CD4-positive, alpha-beta T cell (primary cell): ENCODE measurements around the gene PRR13. TPM values are rescaled to one million over a fixed set of nuclear protein-coding genes. Genes with fewer than 3 reads are reported as not detected.

ENCODE experiments used
- ATAC-seq: fragments of 200-7000 bp; cut with Tn5 transposase; one replicate; pipeline ENCODE4 v1.10.0; 2022; ENCODE audit warnings: mild to moderate bottlenecking; ENCODE audit not compliant: poor library complexity
- CTCF ChIA-PET: fragments of 350-600 bp; sonication (Branson Sonifier 250); formaldehyde crosslinking; loops from one replicate; lab custom pipeline; 2021; ENCODE audit warnings: antibody characterized with exemption, inconsistent platforms; lab: Charles Lee
- POLR2A ChIA-PET: fragments of 350-600 bp; sonication (Branson Sonifier 250); formaldehyde crosslinking; loops from one replicate; lab custom pipeline; 2021; ENCODE audit warnings: antibody characterized with exemption, inconsistent platforms; lab: Charles Lee
- DNase-seq, 14 experiments: peaks; one replicate each; pipeline ENCODE4 v3.0.0-alpha.2; 2013 to 2020; ENCODE audit warnings: mixed read lengths in 2 of 14
- H3K27ac ChIP-seq, 2 donors: one replicate each; pipeline versions ENCODE4 v1.5.1 to v1.7.0; 2013; ENCODE audit warnings: low read length in 2 of 2, low read depth in 1 of 2, mild to moderate bottlenecking in 1 of 2
- H3K27me3 ChIP-seq, 2 experiments: 1 replicate in 1 of 2; 2 replicates in 1 of 2; pipeline versions ENCODE4 v1.6.1 to v1.7.0; 2013; ENCODE audit warnings: low read length in 2 of 2, control low read depth in 1 of 2, mild to moderate bottlenecking in 1 of 2, moderate library complexity in 1 of 2; ENCODE audit not compliant: insufficient read depth in 2 of 2, control insufficient read depth in 1 of 2
- H3K36me3 ChIP-seq: one replicate; pipeline ENCODE4 v1.6.1; 2013; ENCODE audit warnings: low read length, control low read depth; ENCODE audit not compliant: insufficient read depth
- H3K4me1 ChIP-seq: one replicate; pipeline ENCODE4 v1.6.1; 2013; ENCODE audit warnings: low read length, control low read depth; ENCODE audit not compliant: insufficient read depth
- H3K4me3 ChIP-seq: one replicate; pipeline ENCODE4 v1.5.1; 2013; ENCODE audit warnings: mild to moderate bottlenecking, low read length, moderate library complexity
- H3K9me3 ChIP-seq, 2 experiments: 1 replicate in 1 of 2; 2 replicates in 1 of 2; pipeline versions ENCODE4 v1.6.1 to v1.7.0; 2013; ENCODE audit warnings: low read length in 2 of 2, mild to moderate bottlenecking in 2 of 2, control low read depth in 1 of 2, moderate library complexity in 1 of 2; ENCODE audit not compliant: control insufficient read depth in 1 of 2, insufficient read depth in 1 of 2
- H3K27ac Mint-ChIP-seq: one replicate; pipeline ENCODE4 v1.8.0; 2020; ENCODE audit warnings: mixed read lengths
- H3K27me3 Mint-ChIP-seq: one replicate; pipeline ENCODE4 v1.8.0; 2021; ENCODE audit warnings: mixed read lengths
- H3K36me3 Mint-ChIP-seq: one replicate; pipeline ENCODE4 v1.8.0; 2021; ENCODE audit warnings: low read depth, mixed read lengths
- H3K4me1 Mint-ChIP-seq: one replicate; pipeline ENCODE4 v1.8.0; 2021; ENCODE audit warnings: low read depth, mixed read lengths
- H3K4me3 Mint-ChIP-seq: one replicate; pipeline ENCODE4 v1.8.0; 2020; ENCODE audit warnings: mild to moderate bottlenecking, mixed read lengths
- H3K9me3 Mint-ChIP-seq: one replicate; pipeline ENCODE4 v1.8.0; 2020; ENCODE audit warnings: mixed read lengths
- intact Hi-C, 2 experiments: fragments of 100-400 bp; cut with DNase I in 1 of 2; cut with micrococcal nuclease in 1 of 2; formaldehyde crosslinking; loops; one replicate each; pipeline versions ENCODE4 v1.15.1 to v1.9.0; 2023 to 2025; cut with DNase I, micrococcal nuclease
- total RNA-seq, 174 experiments: library from RNA in 2 of 174; stranded (reverse) in 2 of 174; gene quantifications; one replicate each; pipeline ENCODE4 v1.2.3 and lab custom pipeline; 2021 to 2026
- TF ChIP-seq, protein P1 (sequence below): fragments of 200-600 bp; IDR thresholded peaks from one replicate; pipeline ENCODE4 v1.8.0; 2022; ENCODE audit warnings: antibody characterized with exemption, mild to moderate bottlenecking

The PRR13 gene
- total RNA-seq, 2 experiments from 2014 or later = 133 to 142 TPM

DNA sequence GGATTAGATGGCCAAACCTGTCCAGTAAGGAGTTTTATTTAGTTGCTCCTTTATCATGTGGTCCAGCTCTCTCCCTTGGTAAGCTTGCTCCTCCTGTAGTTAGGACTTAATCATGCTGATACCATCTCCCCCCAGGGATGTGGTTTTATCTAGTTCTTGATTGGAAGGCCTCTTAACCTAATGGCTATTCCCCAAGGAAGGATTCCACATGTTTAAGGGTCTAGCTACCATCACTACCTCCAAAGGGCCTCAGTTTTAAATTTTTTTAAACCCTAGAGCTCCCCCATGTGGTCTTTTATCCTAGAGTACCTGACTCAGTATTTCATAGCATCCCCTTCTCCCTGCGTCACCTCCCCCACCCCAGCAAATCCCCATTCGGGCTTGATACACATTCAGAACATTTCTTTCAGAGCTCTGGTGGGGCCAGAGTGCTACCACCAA lies 35.3 kb downstream of the PRR13 start:
- TF ChIP-seq, protein P1, sequence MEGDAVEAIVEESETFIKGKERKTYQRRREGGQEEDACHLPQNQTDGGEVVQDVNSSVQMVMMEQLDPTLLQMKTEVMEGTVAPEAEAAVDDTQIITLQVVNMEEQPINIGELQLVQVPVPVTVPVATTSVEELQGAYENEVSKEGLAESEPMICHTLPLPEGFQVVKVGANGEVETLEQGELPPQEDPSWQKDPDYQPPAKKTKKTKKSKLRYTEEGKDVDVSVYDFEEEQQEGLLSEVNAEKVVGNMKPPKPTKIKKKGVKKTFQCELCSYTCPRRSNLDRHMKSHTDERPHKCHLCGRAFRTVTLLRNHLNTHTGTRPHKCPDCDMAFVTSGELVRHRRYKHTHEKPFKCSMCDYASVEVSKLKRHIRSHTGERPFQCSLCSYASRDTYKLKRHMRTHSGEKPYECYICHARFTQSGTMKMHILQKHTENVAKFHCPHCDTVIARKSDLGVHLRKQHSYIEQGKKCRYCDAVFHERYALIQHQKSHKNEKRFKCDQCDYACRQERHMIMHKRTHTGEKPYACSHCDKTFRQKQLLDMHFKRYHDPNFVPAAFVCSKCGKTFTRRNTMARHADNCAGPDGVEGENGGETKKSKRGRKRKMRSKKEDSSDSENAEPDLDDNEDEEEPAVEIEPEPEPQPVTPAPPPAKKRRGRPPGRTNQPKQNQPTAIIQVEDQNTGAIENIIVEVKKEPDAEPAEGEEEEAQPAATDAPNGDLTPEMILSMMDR = peak; percentile 35
- CTCF ChIA-PET = interaction anchor here (0.8 to 3.2 kb wide), 4 partner anchors 9 to 90 kb away, joined by 3 to 14 read pairs (median 4); no protein-coding TSS in a partner anchor
- H3K9me3 Mint-ChIP-seq = no peaks in the 10 kb centered on the region
- Histone ChIP-seq H3K27ac (no peak overlapping the region), H3K27me3 (no peaks in the 10 kb centered on the region), H3K36me3 (peaks cover 96% of the 10 kb centered on the region), H3K4me1 (peaks cover 11% of the 10 kb centered on the region), H3K4me3 (no peak overlapping the region), H3K9me3 (no peaks in the 10 kb centered on the region)
- H3K27me3 Mint-ChIP-seq = no peaks in the 10 kb centered on the region
- H3K4me3 Mint-ChIP-seq = no peak overlapping the region
- peaks cover 99% of the 10 kb centered on the region for H3K36me3 Mint-ChIP-seq
- peak overlapping the region; percentile 52 for H3K27ac Mint-ChIP-seq
- POLR2A ChIA-PET = interaction anchor here (0.7 to 4.7 kb wide), 4 partner anchors 12 to 32 kb away, joined by 4 to 31 read pairs (median 6); partner anchors contain the start of genes MAP3K12 and TARBP2
- peak; percentile 31 for ATAC-seq
- intact Hi-C loops = loop anchor here in 1 of 2 experiments (2.0 kb wide), 1 partner anchor 26 kb away; no protein-coding TSS in a partner anchor
- peak in 3 of 14 experiments; percentile 23 to 45 (median 37) for DNase-seq
- H3K4me1 Mint-ChIP-seq = peaks cover 54% of the 10 kb centered on the region

DNA sequence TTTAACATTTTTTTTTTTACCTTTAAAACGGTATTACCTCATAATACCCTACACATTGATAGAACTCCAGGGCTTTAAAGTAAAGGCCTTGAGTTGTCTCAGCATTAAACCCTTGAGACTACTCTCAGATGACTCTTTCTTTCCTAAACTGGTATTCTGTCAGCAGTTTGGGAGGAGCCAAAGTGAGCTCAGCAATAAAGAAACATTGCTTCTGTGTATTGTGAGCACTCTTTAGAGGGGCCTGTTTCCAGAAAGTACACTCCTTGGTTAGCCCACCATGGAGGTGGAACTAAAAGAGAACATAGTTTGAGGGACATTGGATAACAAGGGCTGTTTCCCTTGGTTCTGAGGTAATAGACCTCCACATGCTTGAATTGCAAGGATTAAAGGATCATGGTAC lies 37.3 kb downstream of the PRR13 start:
- peaks cover 42% of the 10 kb centered on the region for H3K4me1 Mint-ChIP-seq
- H3K27ac Mint-ChIP-seq = no peak overlapping the region

GRCh38 chr12:53479331-53479730 lies 37.8 kb downstream of the PRR13 start:
- CTCF ChIA-PET = interaction anchor here (0.6 to 3.2 kb wide), 4 partner anchors 9 to 29 kb away, joined by 4 to 14 read pairs (median 4); no protein-coding TSS in a partner anchor
- no peak overlapping the region for H3K27ac Mint-ChIP-seq

More for the DNA sequence above, 37.3 kb downstream of the PRR13 start:
- H3K4me3 ChIP-seq = no peak overlapping the region
- H3K36me3 ChIP-seq = peaks cover 97% of the 10 kb centered on the region
- no peaks in the 10 kb centered on the region for H3K27me3 Mint-ChIP-seq
- no peaks in the 10 kb centered on the region for H3K9me3 ChIP-seq
- ChIA-PET CTCF (interaction anchor here (0.6 to 3.2 kb wide), 4 partner anchors 11 to 126 kb away, joined by 4 to 14 read pairs (median 4); no protein-coding TSS in a partner anchor), POLR2A (interaction anchor here (1.3 to 1.7 kb wide), 3 partner anchors 8 to 22 kb away, joined by 3 to 7 read pairs (median 5); partner anchors contain the start of gene TARBP2)
- TF ChIP-seq, protein P1 = no peak
- H3K4me1 ChIP-seq = peaks cover 8% of the 10 kb centered on the region
- H3K27ac ChIP-seq = no peak overlapping the region
- ATAC-seq (no peak), DNase-seq (no peak)
- H3K9me3 Mint-ChIP-seq = no peaks in the 10 kb centered on the region
- intact Hi-C loops = no loop called here
- H3K27me3 ChIP-seq = no peaks in the 10 kb centered on the region
- H3K4me3 Mint-ChIP-seq = no peak overlapping the region
- H3K36me3 Mint-ChIP-seq = peaks cover 95% of the 10 kb centered on the region

More at GRCh38 chr12:53479331-53479730, 37.8 kb downstream of the PRR13 start:
- no peak overlapping the region for H3K4me3 Mint-ChIP-seq
- DNase-seq (no peak), ATAC-seq (no peak)
- Histone ChIP-seq H3K4me3 (no peak overlapping the region), H3K4me1 (peaks cover 8% of the 10 kb centered on the region), H3K27me3 (no peaks in the 10 kb centered on the region), H3K36me3 (peaks cover 97% of the 10 kb centered on the region), H3K27ac (no peak overlapping the region), H3K9me3 (no peaks in the 10 kb centered on the region)
- TF ChIP-seq, protein P1 = no peak
- peaks cover 95% of the 10 kb centered on the region for H3K36me3 Mint-ChIP-seq
- POLR2A ChIA-PET = interaction anchor here (1.7 kb wide), 2 partner anchors 13 to 22 kb away, joined by 5 to 7 read pairs; partner anchors contain the start of gene TARBP2
- H3K9me3 Mint-ChIP-seq = no peaks in the 10 kb centered on the region
- intact Hi-C loops = no loop called here
- H3K4me1 Mint-ChIP-seq = peaks cover 38% of the 10 kb centered on the region
- no peaks in the 10 kb centered on the region for H3K27me3 Mint-ChIP-seq
